HL-60 (cell line): ENCODE data around the gene CCDC6.

Experiments used
- POLR2AphosphoS5 ChIP-seq: IDR thresholded peaks from 2 replicates; pipeline ENCODE4 v1.6.1; 2012; ENCODE audit warnings: low read depth
- TF ChIP-seq, protein P1 (sequence below): IDR thresholded peaks from one replicate; pipeline ENCODE4 v1.5.1; 2011; ENCODE audit warnings: low read length, control low read depth, inconsistent platforms; ENCODE audit not compliant: insufficient read depth

- TF ChIP-seq, protein P1, sequence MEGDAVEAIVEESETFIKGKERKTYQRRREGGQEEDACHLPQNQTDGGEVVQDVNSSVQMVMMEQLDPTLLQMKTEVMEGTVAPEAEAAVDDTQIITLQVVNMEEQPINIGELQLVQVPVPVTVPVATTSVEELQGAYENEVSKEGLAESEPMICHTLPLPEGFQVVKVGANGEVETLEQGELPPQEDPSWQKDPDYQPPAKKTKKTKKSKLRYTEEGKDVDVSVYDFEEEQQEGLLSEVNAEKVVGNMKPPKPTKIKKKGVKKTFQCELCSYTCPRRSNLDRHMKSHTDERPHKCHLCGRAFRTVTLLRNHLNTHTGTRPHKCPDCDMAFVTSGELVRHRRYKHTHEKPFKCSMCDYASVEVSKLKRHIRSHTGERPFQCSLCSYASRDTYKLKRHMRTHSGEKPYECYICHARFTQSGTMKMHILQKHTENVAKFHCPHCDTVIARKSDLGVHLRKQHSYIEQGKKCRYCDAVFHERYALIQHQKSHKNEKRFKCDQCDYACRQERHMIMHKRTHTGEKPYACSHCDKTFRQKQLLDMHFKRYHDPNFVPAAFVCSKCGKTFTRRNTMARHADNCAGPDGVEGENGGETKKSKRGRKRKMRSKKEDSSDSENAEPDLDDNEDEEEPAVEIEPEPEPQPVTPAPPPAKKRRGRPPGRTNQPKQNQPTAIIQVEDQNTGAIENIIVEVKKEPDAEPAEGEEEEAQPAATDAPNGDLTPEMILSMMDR: no peak
- TF ChIP-seq POLR2AphosphoS5: no peak
These were observed 156.0 kb downstream of the CCDC6 start for GRCh38 chr10:59750155-59750945.
